ENCODE measurements around the gene TNKS1BP1. TPM values are rescaled to one million over a fixed set of nuclear protein-coding genes. Genes with fewer than 3 reads are reported as not detected.
"Not testable (repeated sequence)": the region's sequence is repeated elsewhere in the genome, so short reads cannot be mapped to it uniquely, and the experiment has no call there.

The TNKS1BP1 gene
- polyA plus RNA-seq, 1 donor, result 144 TPM

GRCh38 chr11:57353036-57353435 is 28.3 kb upstream of the TNKS1BP1 start:
- no peak for DNase-seq

GRCh38 chr11:57349491-57350274 is 24.9 kb upstream of the TNKS1BP1 start:
- peak; percentile 60 for DNase-seq

DNA sequence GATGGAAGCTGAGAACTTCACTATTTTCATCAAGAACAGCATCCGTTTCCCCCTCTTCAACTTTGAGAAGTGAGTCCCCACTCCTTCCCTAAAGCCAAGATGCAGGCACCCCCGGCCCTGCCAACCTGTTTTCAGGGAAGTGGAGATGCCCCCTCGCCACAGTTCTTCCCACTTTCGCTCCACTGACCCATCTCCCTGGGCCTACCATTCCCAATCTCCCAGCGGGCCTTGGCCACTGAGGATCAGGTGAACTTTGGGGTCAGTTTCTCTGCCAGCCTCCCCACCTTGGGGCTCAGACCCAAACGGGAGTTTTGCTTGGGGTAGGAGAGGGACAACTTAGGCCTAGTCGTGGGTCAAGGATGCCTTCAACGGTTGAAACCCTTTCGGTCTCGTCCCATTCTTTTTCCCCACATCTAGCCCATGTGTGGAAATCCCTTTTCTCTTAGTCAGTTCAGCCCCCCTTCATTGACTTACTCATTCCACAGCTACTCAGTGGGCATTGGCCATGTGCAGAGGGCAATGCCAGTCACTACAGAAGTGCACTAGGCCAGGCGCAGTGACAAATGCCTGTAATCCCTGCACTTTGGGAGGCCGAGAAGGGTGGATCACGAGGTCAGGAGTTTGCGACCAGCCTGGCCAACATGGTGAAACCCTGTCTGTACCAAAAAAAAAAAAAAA is 24.0 kb upstream of the TNKS1BP1 start:
- no peak for DNase-seq

- DNase-seq, result no peak
These were observed 23.3 kb upstream of the TNKS1BP1 start for GRCh38 chr11:57348052-57348451.

- DNase-seq, result no peak
These were observed 22.6 kb upstream of the TNKS1BP1 start for GRCh38 chr11:57347336-57347735.

- peak; percentile 73 for DNase-seq
These were observed 20.9 kb upstream of the TNKS1BP1 start for GRCh38 chr11:57345555-57346211.

DNA sequence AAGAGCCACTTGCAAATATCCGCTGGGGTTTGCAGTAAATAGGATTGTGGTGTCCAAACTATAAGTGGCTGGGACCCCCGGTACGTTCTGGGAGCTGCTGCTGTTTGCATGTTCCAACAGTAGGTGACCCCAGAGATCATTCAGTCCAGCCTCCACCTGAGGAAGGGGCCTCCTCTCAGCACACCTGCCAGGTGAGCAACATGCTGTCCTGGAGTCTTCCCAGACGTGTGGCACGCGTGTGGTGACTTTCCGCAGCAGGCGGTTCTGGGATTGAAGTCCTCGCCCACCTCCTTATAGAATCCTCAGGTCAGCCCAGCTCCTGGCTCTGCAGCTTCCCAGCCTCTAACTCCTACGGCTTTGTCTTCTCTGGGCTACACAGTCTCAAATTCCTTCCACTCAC is 20.1 kb upstream of the TNKS1BP1 start:
- DNase-seq, result no peak

GRCh38 chr11:57343825-57344224 is 19.1 kb upstream of the TNKS1BP1 start:
- DNase-seq, result no peak

- DNase-seq, result no peak
These were observed 17.9 kb upstream of the TNKS1BP1 start for GRCh38 chr11:57342702-57343101.

- DNase-seq, result no peak
These were observed 16.6 kb upstream of the TNKS1BP1 start for GRCh38 chr11:57341250-57341808.

DNA sequence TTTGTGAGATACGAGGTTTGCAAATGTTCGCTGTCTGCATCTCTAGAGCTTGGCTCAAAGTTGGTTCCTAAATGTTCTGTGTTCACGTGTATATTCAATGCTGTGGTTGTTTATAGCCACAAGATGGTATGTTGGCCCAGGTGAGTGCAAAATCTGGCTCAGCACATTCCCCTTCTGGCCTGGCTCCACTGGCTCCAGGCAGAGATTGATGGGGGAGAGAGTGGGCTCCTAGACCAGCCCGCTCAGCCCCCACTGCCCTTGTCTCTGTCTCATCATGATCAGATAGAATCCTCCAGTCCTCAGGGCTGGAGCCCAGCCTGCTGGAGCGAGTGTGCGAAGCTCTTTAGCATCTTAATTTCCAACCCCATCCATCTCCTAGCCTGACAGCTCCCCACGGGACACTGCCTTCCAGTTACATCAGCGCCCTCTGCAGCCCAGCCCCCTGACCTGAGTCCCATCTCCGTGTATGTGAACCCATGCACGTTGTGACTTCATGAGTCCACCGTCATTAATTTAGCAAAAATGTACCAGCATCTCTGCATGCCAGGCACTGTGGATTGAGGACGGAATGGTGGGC is 15.4 kb upstream of the TNKS1BP1 start:
- DNase-seq, result no peak

DNA sequence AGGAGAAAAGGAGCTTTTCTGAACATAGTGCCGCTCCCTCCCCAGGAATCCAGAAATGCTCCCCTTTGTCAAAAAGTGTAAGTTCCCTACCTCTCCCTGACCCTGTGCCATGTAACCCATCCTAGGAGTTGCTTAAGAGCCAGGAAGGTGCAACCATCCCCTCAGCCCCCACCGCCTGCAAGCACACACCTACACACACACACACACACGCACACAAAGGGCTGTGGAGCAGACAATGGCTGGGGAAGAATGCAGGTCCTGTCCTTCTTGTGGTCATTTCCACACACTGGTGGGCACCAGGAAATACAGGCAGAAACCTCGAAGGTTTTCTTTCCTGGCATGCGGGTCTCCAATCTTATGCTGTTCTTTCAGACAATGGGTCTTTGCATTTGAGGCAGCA is 14.6 kb upstream of the TNKS1BP1 start:
- DNase-seq, result no peak

DNA sequence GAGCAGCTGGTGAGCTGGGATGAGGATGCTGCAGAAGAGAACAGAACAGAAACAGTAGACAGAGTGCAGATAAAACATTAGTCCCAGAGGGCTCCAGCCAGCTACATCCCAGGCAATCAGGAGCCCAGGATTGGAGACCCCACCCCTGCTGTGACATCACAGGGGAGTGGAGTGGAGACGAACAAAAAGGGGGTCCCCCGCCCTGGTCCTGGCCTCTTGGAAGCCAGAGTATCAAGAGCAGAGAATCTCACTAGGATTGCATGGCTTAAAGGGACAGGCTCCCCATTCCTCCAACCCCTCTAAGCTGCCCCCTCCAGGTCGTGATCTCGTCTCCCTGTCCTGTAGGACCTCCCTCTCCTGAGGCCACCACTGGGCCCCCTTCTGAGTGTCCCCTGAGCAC is 13.4 kb upstream of the TNKS1BP1 start, which contains the start of gene P2RX3:
P2RX3 (plus strand) TSS at position 211 of the 400 bp plus-strand sequence. CDS start 199 bp downstream, outside the sequence.
- no peak for DNase-seq

DNA sequence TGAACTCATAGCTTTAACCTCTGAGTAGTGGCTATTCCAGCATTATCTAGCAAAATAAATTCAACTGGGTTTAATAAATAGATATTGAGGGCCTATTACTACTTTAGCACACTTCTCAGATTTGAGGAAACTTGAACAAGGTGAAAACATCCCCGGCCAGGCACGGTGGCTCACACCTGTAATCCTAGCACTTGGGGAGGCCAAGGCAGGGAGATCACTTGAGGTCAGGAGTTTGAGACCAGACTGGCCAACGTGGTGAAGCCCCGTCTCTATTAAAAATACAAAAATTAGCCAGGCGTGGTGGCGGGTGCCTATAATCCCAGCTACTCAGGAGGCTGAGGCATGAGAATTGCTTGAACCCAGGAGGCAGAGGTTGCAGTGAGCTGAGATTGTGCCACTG is 12.1 kb upstream of the TNKS1BP1 start:
- not testable (repeated sequence) for DNase-seq

DNA sequence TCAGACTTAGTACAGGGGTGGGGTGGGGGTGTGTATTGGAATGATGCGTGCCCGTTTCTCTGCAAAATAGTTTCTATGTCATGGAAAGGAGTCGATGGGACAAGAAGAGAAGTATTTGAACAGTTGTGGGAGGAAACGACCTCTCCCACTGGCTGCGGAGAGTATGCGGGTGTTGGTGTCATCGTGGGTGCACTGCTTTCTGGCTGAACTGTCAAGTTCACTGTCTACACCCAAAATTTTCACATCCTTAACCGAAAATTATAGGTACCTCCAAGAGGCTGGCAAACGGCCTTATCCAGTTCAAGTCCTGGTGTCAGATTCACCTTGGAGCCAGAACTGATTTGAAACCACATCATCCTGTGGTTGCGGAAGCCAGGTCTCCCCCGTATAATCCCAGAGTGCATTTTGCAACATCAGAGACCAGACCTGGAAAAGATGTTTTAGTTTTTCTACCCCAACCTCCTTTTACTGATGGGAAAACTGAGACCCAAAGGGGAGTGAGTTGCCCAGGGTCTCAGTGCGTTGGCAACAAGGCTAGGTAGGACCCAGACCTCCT is 11.4 kb upstream of the TNKS1BP1 start:
- no peak for DNase-seq

GRCh38 chr11:57335343-57336110 is 10.8 kb upstream of the TNKS1BP1 start, which contains the start of gene SSRP1:
SSRP1 (minus strand) TSS chr11:57335892; CDS start chr11:57335121, 771 bp downstream.
- peak; percentile 87 for DNase-seq

- DNase-seq, result no peak
These were observed 10.2 kb upstream of the TNKS1BP1 start for GRCh38 chr11:57335023-57335342.

DNA sequence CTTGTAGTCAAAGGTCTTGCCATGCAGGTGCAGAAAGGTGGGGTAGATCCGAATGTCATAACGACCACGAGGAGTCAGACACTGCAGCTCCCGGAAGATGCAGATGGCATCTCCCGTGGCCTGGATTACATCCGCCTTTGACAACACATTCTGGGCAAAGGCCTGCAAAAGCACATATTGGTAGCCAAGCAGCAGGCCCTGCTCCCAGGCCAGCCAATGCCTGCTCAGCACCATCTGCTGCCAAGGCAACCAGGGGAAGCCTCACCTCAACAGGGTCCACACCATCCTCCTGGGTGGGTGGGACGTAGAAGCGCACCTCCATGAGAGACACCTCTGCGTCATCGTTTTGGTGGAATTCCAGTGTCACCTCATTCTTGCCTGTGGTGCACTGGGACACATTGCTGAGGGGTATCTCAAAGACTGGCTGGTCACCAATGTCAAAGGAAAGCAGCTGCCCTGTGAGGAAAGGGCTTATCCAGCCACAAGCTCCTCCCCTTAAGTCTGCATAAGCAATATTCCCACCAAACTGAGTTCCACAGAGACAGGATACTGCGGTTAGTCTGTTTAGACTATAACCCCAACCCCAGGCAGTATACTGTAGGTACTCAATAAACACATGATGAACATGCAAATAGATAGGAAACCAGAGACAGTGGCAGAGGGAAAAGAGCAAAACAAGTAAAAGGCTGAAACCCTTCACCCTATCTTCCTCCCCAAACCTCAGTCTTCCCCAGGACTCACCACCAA is 8.1 kb upstream of the TNKS1BP1 start:
- DNase-seq, result no peak

GRCh38 chr11:57331720-57332119 is 7.0 kb upstream of the TNKS1BP1 start:
- DNase-seq, result no peak

- DNase-seq, result no peak
These were observed 5.3 kb upstream of the TNKS1BP1 start for GRCh38 chr11:57330029-57330428.

- DNase-seq, result no peak
These were observed 3.0 kb upstream of the TNKS1BP1 start for GRCh38 chr11:57327721-57328120.

All from hindlimb muscle (tissue), 1 donor.